ENCODE data around the gene GPR173. TPM values are rescaled to one million over a fixed set of nuclear protein-coding genes. Genes with fewer than 3 reads are reported as not detected.

The GPR173 gene
- total RNA-seq, 1 experiment from 2014 or later, result 7.3 TPM

GRCh38 chrX:53005327-53005726 lies 43.3 kb upstream of the GPR173 start:
- no peaks in the 10 kb centered on the region for H3K4me1 Mint-ChIP-seq
- H3K9me3 Mint-ChIP-seq, result peaks cover 4% of the 10 kb centered on the region
- no peaks in the 10 kb centered on the region for H3K36me3 Mint-ChIP-seq
- TF ChIP-seq ZBTB43 (CRISPR knock-in tag; IDR thresholded peaks at IDR 0.05) (no peak), OVOL2 (CRISPR knock-in tag; IDR thresholded peaks at IDR 0.05; ENCODE audit: borderline replicate concordance) (no peak), PREB (CRISPR knock-in tag; IDR thresholded peaks at IDR 0.05; ENCODE audit: borderline replicate concordance) (no peak), CREB1 (CRISPR knock-in tag; IDR thresholded peaks at IDR 0.05) (no peak), ESRRA (CRISPR knock-in tag; IDR thresholded peaks at IDR 0.05; ENCODE audit: borderline replicate concordance) (no peak), ATF6 (CRISPR knock-in tag; IDR thresholded peaks at IDR 0.05) (no peak), ZSCAN18 (CRISPR knock-in tag; IDR thresholded peaks at IDR 0.05) (no peak)
- ChIA-PET POLR2A (no interaction called here), CTCF (no interaction called here)
- H3K27me3 Mint-ChIP-seq (ENCODE audit: low read depth), result peaks cover 40% of the 10 kb centered on the region
- ATAC-seq (no peak), DNase-seq (ENCODE audit: low spot score) (no peak)
- H3K27ac Mint-ChIP-seq, result no peak overlapping the region
- H3K4me3 Mint-ChIP-seq, result no peak overlapping the region

- ATAC-seq (no peak), DNase-seq (ENCODE audit: low spot score) (no peak)
- ChIA-PET CTCF (interaction anchor here (1.9 kb wide), 1 partner anchor 14 kb away, joined by 5 read pairs; no protein-coding TSS in a partner anchor), POLR2A (no interaction called here)
- no peak overlapping the region for H3K4me3 Mint-ChIP-seq
- peaks cover 4% of the 10 kb centered on the region for H3K4me1 Mint-ChIP-seq
- TF ChIP-seq ERG (CRISPR knock-in tag; IDR thresholded peaks at IDR 0.05) (no peak), USF1 (CRISPR knock-in tag; IDR thresholded peaks at IDR 0.05) (no peak), ATF6 (CRISPR knock-in tag; IDR thresholded peaks at IDR 0.05) (no peak), ZNF532 (CRISPR knock-in tag; IDR thresholded peaks at IDR 0.05; ENCODE audit: borderline replicate concordance) (no peak), CDX4 (CRISPR knock-in tag; IDR thresholded peaks at IDR 0.05; ENCODE audit: borderline replicate concordance) (no peak), ARID4B (CRISPR knock-in tag; IDR thresholded peaks at IDR 0.05; ENCODE audit: borderline replicate concordance) (no peak), TP53 (CRISPR knock-in tag; IDR thresholded peaks at IDR 0.05) (no peak)
- H3K9me3 Mint-ChIP-seq, result peaks cover 7% of the 10 kb centered on the region
- no peaks in the 10 kb centered on the region for H3K36me3 Mint-ChIP-seq
- peaks cover 14% of the 10 kb centered on the region; the same call in 1 of the 2 replicates for H3K27me3 Mint-ChIP-seq (ENCODE audit: low read depth)
- H3K27ac Mint-ChIP-seq, result no peak overlapping the region
Observed at GRCh38 chrX:53009032-53009431, 39.6 kb upstream of the GPR173 start.

Data from WTC11 (cell line).